H1 (cell line): ENCODE results near the gene RIPPLY3. TPM values are rescaled to one million over a fixed set of nuclear protein-coding genes. Genes with fewer than 3 reads are reported as not detected.

Experiments used
- ATF3 ChIP-seq: IDR thresholded peaks from 2 replicates; pipeline ENCODE4 v1.6.1; 2011; ENCODE audit warnings: low read depth, mild to moderate bottlenecking, low read length; ENCODE audit not compliant: insufficient read depth
- BRCA1 ChIP-seq: IDR thresholded peaks from 2 replicates; pipeline ENCODE4 v1.6.1; 2012; ENCODE audit warnings: low read depth, low read length, improper control_type of control experiment
- CHD7 ChIP-seq: fragments of 300-600 bp; sonication (generic); IDR thresholded peaks from 2 replicates; pipeline ENCODE4 v1.7.1; 2012; ENCODE audit warnings: low read length, moderate library complexity, mild to moderate bottlenecking, inconsistent platforms; ENCODE audit not compliant: insufficient replicate concordance
- GTF2F1 ChIP-seq: IDR thresholded peaks from 2 replicates; pipeline ENCODE4 v1.6.1; 2012; ENCODE audit warnings: low read depth, low read length, improper control_type of control experiment, borderline replicate concordance
- KDM4A ChIP-seq: IDR thresholded peaks from one replicate; pipeline ENCODE4 v1.7.1; 2012; ENCODE audit warnings: low read depth, mild to moderate bottlenecking, moderate library complexity, low read length, inconsistent platforms; ENCODE audit not compliant: severe bottlenecking
- PHF8 ChIP-seq: fragments of 200-600 bp; sonication (generic); conservative IDR thresholded peaks from 2 replicates; pipeline ENCODE4 v1.7.1; 2012; ENCODE audit warnings: low read depth, mild to moderate bottlenecking, inconsistent platforms, low read length, moderate library complexity
- SIX5 ChIP-seq: IDR thresholded peaks from 2 replicates; pipeline ENCODE4 v1.6.1; 2011; ENCODE audit warnings: mild to moderate bottlenecking, low read depth, low read length
- SP2 ChIP-seq: IDR thresholded peaks from 2 replicates; pipeline ENCODE4 v1.6.1; 2012; ENCODE audit warnings: mild to moderate bottlenecking, low read length, inconsistent platforms
- SUZ12 ChIP-seq: fragments of 200-600 bp; sonication (generic); IDR thresholded peaks from 2 replicates; pipeline ENCODE4 v1.6.1; 2012; ENCODE audit warnings: mild to moderate bottlenecking, inconsistent platforms, low read length, moderate library complexity, mixed read lengths
- polyA plus RNA-seq, 7 experiments: library from polyadenylated mRNA; depleted of rRNA in 3 of 7; stranded (reverse) in 5 of 7; unstranded in 2 of 7; fragments of >200 nt in 5 of 7; fragments of 200-250 nt in 2 of 7; gene quantifications; 1 replicate in 5 of 7; 2 replicates in 1 of 7; 4 replicates in 1 of 7; pipeline versions ENCODE4 v1.2.1 to v1.2.3, GENCODE V29; 2011 to 2013; ENCODE audit warnings: missing spikeins in 2 of 7, mixed read lengths in 2 of 7
- total RNA-seq: library from RNA; stranded (reverse); fragmentation: NEBNext Ultra II Directional; extraction: Animal tissue kit (Norgen Biotek cat#: 25700); gene quantifications from 2 replicates; pipeline ENCODE4 v1.2.1, GENCODE V29; 2021

Gene RIPPLY3
- total and polyA plus RNA-seq, 2 of the 8 experiments (the other 6 are each of a cell fraction or from before 2014, with no cell fraction given): 2.0 to 2.2 TPM

GRCh38 chr21:36989699-36990507 is 16.6 kb upstream of the RIPPLY3 start (continued):
- TF ChIP-seq PHF8: peak; percentile 87
- no peak for TF ChIP-seq SUZ12
- no peak; the same call in 1 of the 2 replicates for TF ChIP-seq ATF3
- no peak for TF ChIP-seq SIX5
- no peak for TF ChIP-seq CHD7
- peak; percentile 15; the same call in 1 of the 2 replicates for TF ChIP-seq GTF2F1
- TF ChIP-seq KDM4A: peak; percentile 83
- no peak for TF ChIP-seq BRCA1
- no peak for TF ChIP-seq SP2
